ENCODE measurements around the gene ZBTB14.

GRCh38 chr18:5302606-5303005, 7.1 kb upstream of the ZBTB14 start:
- TF ChIP-seq TAF1 (IDR thresholded peaks at IDR 0.05; ENCODE audit: borderline replicate concordance, low read depth, low read length) (no peak), POLR2A (IDR thresholded peaks at IDR 0.05; ENCODE audit: low read depth, low read length) (no peak), POLR2AphosphoS5 (IDR thresholded peaks at IDR 0.05; ENCODE audit: low read depth, low read length) (no peak)

Measured in GM12892 (cell line).